UCSD-AML1 (cell line): ENCODE data around the gene LHB.
"Not testable (repeated sequence)": the region's sequence is repeated elsewhere in the genome, so short reads cannot be mapped to it uniquely, and the experiment has no call there.

Source experiments
- DNase-seq: peaks from one replicate; lab custom pipeline; 2025; ENCODE audit not compliant: unreplicated experiment; lab: John Stamatoyannopoulos, UW

LHB gene

DNA sequence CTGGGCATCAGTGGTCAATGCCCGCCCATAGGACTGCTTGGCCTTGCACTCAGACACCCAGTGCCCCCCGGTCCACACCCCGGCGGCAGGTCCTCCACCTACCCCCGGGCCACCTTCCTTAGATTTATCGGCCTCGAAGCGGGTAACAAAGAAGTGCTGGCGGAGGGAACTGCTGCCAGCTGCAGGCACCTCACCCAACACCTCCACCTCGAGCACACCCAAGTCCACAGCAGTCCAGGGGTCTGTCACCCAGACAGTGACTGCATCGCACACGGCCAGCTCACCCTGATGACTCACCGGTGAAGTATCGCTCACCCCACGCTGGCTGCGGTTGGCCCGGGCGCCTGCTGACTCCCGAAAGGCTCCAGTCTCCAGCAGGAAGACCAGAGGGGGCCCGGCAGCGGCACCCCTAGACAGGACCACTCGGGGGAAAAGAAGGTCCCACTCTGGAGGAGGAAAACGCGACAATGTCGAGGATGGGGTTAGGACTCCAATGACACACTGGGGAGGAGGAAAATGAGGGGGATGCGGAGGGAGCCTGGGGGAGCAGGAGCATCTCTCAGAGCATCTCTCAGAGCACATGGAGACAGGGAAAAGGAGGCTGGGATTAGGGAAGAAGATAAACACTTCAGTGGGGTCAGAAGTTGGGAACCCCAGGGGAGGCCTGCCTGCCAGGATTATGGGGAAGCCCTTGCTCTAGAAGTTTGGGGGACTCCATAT is 21.8 kb upstream of the LHB start:
- DNase-seq: not testable (repeated sequence)

DNA sequence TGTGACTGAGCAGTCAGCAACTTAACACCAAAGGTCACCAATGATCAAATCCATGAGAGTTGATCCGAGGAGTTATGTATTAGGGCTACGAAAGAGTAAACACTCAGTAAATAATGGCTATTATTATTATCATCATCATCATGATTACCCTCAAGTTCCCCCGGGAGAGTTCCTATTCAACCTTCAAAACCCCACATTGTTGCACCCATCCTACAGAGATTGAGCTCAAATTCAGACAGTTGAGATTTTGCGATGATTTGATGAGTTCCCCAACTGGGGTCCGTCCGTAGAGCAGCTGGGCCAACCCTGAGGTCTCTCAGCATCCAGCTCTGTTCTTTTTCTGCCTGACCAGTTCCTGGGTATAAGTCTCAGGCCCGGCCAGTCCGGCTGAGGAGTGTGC is 21.2 kb upstream of the LHB start:
- not testable (repeated sequence) for DNase-seq

DNA sequence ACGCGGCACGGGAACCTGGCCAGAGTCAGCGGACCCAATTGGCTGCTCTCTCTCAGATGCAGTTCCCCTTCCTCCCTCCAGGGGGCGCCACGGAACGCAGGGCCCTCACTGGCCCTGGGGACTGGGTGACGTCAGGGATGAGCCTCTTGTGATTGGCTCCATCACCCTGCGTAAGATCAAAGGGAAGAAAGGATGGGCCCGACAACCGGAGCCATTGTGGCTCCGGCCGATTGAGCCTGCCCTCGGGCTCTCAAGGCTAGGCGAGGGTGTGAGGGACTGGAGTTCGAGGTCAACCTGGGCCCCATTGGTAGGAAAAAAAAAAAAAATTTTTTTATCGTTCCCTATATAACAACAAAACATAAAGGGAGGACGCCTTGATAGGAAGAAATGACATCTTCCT is 19.9 kb upstream of the LHB start, which contains the start of gene CGB1:
CGB1 (minus strand) TSS at position 81 of the 400 bp plus-strand sequence. CDS start 184 bp downstream, outside the sequence.
- DNase-seq: peak; percentile 28

DNA sequence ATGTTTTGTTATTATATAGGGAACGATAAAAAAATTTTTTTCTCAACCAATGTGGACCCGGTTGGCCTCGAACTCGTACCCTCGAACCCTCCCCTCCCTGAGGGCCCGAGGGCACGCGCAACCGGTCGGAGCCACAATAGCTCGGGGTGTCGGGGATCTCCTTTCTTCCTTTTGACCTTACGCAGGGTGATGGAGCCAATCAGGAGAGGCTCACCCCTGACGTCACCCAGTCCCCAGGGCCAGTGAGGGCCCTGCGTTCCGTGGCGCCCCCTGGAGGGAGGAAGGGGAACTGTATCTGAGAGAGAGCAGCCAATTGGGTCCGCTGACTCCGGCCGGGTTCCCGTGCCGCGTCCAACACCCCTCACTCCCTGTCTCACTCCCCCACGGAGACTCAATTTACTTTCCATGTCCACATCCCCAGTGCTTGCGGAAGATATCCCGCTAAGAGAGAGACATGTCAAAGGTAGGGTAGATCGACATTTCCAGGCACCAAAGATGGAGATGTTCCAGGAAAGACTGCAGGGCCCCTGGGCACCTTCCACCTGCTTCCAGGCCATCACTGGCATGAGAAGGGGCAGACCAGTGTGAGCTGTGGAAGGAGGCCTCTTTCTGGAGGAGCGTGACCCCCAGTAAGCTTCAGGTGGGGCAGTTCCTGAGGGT is 14.9 kb upstream of the LHB start, which contains the start of gene CGB2:
CGB2 (plus strand) TSS at position 249 of the 660 bp plus-strand sequence; CDS start at position 455, 206 bp downstream.
- not testable (repeated sequence) for DNase-seq

DNA sequence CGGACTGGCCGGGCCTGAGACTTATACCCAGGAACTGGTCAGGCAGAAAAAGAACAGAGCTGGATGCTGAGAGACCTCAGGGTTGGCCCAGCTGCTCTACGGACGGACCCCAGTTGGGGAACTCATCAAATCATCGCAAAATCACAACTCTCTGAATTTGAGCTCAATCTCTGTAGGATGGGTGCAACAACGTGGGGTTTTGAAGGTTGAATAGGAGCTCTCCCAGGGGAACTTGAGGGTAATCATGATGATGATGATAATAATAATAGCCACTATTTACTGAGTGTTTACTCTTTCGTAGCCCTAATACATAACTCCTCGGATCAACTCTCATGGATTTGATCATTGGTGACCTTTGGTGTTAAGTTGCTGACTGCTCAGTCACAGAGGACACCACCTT is 13.4 kb upstream of the LHB start:
- DNase-seq: not testable (repeated sequence)

DNA sequence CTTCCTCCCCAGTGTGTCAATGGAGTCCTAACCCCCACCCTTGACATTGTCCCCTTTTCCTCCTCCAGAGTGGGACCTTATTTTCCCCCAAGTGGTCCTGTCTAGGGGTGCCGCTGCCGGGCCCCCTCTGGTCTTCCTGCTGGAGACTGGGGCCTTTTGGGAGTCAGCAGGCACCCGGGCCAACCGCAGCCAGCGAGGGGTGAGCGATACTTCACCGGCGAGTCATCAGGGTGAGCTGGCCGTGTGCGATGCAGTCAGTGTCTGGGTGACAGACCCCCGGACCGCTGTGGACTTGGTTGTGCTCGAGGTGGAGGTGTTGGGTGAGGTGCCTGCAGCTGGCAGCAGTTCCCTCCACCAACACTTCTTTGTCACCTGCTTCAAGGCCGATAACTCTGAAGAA is 12.9 kb upstream of the LHB start:
- not testable (repeated sequence) for DNase-seq

DNA sequence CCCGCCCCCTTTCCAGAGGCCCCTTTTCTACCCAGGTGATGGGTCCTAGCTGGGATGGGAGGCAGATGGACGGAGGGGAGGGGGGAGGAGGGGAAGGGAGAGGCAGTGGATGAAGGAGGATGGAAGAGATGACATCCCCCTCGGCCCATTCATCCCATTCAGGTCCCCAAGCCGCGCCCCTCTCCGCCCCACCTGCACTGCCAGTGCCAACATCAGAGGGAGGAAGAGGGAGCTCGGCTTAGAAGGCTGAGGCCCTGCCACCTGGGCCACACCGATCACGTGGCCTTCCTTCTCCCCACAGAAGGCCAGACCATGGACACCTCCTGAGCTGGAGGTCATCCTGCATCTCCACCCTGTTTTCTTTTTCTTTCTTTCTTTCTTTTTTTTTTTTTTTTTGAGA is 11.8 kb upstream of the LHB start:
- not testable (repeated sequence) for DNase-seq

DNA sequence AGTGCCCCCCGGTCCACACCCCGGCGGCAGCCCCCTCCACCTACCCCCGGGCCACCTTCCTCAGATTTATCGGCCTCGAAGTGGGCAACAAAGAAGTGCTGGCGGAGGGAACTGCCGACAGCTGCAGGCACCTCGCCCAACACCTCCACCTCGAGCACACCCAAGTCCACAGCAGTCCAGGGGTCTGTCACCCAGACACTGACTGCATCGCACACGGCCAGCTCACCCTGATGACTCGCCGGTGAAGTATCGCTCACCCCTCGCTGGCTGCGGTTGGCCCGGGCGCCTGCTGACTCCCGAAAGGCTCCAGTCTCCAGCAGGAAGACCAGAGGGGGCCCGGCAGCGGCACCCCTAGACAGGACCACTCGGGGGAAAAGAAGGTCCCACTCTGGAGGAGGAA is 8.7 kb upstream of the LHB start:
- not testable (repeated sequence) for DNase-seq

DNA sequence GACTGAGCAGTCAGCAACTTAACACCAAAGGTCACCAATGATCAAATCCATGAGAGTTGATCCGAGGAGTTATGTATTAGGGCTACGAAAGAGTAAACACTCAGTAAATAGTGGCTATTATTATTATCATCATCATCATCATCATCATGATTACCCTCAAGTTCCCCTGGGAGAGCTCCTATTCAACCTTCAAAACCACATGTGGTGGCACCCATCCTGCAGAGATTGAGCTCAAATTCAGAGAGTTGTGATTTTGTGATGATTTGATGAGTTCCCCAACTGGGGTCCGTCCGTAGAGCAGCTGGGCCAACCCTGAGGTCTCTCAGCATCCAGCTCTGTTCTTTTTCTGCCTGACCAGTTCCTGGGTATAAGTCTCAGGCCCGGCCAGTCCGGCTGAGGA is 8.2 kb upstream of the LHB start:
- DNase-seq: not testable (repeated sequence)

DNA sequence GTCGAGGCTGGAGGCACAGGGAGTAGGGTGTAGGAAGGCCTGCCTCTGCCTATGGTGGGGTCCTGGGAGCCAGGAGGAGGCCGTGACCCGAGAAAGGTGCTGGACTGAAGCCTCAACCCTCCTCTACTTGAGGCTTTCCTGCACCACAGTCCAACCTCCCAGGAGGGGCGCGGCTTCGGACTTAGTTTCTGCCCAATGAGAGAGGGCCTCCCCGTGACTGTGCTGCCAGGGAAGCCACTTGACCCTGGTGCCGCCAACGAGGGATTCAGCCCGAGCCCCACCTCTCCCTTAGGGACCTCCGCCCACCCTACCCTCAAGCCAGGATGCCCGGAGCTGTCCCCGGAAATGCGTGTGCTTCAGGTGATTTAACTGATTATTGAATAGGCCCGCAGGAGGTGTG is 7.3 kb upstream of the LHB start, which contains the start of gene CGB3:
CGB3 (minus strand) TSS at position 101 of the 400 bp plus-strand sequence. CDS start 362 bp downstream, outside the sequence.
- not testable (repeated sequence) for DNase-seq

DNA sequence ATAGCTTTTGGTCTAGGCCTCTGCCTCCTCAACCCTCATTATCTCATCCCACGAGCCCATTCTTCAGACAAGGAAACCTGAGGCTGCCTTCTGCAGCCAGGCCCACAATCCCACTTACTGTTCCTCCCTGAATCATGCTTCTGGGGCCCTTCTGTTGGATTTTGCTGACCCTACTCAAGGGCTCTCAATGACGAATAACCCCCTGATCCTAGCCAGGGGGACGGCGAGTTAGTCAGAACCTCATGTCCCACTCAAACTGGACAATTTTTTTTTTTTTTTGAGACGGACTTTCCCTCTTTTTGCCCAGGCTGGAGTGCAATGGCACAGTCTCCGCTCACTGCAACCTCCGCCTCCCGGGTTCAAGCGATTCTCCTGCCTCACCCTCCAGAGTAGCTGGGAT is 5.2 kb upstream of the LHB start:
- no peak for DNase-seq

DNA sequence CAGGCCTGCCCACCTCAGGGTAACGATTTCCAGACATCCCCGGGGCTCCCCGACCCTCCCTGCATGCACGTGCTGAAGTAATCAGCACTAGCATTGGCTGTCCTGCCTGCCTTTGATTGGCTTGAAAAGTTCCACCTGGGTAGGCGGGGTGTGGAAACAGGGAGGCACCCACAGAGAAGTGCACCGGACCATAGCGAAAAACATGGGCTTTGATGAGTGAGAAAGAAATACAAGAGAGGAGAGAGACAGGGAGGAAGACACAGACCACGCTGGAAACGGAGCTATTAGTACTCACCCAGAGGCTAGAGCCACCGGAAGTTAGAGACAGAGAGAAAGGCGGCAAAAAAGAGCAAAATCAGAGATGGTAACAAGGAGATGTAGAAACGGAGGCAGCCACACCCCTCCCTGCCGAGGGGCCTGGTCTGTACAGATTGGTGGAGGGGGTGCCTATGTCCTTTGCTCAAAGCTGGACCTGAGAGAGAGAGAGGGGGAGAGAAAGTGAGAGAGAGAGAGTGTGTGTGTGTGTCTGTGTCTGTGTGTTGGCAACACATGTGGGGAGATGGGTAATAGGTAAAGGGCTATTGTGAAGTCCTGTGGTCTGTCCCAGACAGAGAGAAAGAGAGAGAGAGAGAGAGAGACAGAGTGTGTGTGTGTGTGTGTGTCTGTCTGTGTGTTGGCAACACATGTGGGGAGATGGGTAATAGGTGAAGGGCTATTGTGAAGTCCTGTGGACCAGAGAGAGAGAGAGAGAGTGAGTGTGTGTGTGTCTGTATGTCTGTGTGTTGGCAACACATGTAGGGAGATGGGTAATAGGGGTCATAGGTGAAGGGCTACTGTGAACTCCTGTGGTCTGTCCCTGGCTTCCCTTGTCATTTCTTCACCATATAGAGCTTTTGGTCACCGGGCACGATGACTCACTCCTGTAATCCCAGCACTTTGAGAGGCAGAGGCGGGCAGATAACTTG is 4.3 kb upstream of the LHB start:
- DNase-seq: no peak

DNA sequence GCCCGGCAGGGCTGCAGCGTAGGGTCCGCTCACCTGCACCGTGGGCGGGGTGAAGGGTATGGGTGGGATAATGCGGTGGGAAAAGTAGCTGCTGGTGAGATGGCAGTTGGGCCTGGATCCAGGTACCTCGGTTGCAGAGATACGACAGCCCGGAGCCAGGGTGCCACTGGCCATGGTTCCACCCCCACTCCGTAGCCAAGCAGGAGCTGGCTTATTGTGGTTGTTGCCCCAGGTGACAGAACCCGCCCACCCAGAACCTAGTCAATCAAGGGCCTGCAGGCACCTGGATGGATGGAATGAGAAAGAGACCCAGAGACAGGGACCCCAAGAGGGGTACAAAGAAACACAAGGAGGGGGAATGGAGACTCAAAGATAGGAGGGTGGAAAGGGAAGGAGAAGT is 3.5 kb upstream of the LHB start:
- no peak for DNase-seq

DNA sequence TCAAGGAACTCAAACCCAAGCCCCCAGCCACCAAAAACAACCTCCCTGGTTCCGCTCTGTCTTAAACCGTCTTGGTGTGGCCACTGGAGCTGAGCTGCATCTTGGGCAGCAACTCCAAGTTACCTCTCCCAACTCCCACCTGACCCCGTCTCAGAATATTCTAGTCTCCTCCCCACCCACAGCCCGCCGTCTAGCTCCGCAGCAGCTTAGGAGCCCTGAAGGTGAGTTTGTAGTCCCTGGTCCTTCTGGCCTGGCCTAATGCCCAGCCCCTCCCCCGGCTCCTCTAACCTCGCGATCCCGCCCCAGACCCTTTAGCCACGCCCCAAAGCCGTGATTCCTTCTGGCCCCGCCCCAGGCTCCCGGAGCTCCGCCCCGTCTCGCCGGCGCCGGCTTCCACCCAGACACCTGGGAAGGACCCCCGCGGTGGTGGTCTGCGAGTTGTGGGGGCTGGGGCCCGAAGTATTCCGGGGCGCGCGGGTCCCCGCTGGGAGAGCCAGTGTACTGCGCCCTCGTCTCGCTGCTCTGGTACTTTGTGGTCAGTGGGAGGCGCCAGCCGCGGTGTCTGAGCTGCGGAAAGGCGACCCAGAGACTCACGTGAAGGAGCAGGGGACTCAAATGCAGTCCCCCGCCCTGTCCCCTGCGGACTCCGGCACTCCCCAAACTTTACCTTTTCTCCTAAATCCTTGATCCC is 2.5 kb upstream of the LHB start:
- peak; percentile 39 for DNase-seq

DNA sequence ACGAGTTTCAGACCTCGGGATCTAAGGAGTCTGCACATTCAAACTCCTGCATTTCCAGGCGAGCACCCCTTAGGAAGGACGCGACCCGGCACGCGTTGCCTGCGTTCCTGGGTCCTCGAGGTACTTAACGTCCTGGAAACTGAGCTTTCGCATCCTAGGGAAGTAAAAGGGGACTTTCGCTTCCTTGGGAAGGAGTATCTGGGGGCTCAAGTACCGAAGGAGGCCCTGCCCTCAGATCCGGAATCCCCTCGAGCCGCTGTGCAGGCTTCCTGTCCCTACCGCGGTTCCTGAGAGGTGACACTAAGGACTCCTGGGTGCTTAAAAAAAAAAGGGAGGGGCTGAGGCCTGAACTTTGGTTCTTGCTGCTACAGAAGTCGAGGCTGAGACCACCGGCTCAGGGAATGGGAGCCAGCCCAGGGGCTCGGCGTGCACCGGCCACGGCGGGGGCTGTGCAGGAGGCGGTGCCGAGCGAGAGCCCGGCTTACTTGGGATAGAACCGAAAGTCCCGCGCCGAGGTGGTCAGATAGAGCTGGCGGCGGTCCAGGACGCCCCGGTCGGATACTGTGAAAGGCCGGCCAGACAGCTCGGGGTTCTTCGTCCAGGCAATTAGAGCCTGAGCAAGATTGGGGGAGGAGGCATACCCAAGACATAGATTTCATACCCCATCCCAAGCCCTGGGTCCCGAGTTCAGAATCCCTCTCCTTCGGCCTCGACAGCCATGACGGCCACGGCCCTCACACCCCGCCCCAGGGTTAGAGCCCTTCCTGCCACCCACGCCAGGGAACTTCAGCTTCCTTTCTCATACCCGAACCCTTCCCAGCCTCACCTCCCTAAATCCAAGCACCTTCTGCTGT is 1.7 kb upstream of the LHB start:
- DNase-seq: not testable (repeated sequence)

DNA sequence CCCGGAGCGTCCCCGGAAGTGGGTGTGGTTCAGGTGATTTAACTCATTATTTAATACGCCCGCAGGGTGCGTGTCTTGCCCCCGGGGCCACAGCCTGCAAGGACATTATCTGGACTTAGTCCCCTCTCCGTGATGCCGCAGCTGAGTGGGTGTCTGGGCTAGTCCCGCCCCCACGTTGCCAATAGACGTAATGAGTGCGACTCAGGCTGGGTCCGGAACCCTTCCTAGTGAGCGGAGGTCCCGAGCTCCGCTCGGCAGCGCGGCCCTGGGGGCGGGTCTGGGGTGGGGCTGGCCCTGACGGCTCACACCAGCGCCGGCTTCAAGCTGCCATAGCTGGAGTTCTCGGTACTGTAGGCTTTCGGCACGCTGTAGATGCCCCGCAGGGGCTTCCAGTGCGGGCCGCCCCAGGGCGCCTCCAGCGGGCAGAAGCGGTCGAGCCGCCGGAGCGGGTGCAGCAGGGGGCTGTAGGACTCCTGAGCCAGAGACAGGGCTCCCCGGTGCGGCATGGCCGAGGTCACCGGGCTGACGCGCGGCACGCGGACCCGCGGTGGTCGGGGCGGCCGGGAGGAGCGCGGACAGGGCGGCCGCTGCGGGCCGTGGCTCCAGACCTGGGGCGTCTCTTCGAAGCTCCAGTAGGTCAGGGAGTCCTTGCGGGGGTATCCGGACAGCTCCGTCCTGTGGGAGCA is 918 bp upstream of the LHB start:
- no peak for DNase-seq

DNA sequence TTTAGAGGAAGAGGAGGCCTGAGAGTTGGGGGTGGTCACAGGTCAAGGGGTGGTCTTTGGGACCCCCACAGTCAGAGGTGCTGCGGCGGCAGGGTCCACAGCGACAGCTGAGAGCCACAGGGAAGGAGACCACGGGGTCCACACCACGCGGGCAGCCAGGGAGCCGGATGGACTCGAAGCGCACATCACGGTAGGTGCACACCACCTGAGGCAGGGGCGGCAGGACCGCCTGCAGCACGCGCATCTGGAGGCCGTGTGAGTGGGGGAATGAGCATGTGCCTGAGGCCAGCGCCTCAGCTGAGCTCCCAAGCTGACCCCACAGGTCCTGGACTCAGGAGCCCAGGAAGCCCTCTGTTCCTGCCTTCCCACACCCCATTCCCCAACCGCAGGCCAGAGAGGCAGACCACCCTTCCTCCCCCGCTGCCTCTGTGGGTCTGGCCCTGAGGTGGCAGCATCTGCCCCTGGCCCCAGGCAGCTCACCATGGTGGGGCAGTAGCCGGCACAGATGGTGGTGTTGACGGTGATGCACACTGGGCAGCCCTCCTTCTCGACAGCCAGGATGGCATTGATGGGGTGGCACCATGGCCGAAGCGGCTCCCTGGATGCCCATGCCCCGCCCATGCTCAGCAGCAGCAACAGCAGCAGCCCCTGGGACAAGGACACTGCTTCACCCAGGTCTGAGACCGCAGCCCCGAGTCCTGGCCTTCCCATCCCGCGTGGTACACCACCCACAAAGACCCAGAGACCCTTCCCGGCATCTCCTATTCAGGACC is 638 bp downstream of the LHB start:
- no peak for DNase-seq

DNA sequence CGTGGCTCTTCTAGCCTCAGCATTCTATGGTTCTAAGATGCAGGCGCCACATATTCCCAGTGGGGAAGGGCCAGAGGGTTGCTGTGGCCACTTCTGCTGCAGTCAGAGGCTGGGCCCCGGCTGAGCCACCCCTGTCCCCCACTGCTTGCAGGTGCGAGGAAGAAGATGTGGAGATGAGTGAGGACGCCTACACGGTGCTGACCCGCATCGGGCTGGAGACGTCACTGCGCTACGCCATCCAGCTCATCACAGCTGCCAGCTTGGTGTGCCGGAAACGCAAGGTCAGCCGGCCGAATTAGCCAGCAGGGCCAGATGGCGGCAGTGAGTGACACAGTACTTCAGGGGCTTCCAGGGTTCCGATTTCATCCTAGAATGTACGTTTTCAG is 2.0 kb downstream of the LHB start:
- DNase-seq: no peak
